ENCODE data around the gene SCAPER.

GRCh38 chr15:76503804-76504203 is 401.3 kb downstream of the SCAPER start:
- TF ChIP-seq CTCF (IDR thresholded peaks at IDR 0.05; ENCODE audit: insufficient read depth, low read length) (no peak), REST (IDR thresholded peaks at IDR 0.05; ENCODE audit: insufficient replicate concordance, low read depth) (no peak), POLR2AphosphoS5 (IDR thresholded peaks at IDR 0.05; ENCODE audit: low read depth) (no peak)

Data from HL-60 (cell line).